GM10248 (cell line): ENCODE results near the gene TSSC4.

Experiments used
- CTCF ChIA-PET: fragments of 300-600 bp; sonication (Branson Sonifier 250); formaldehyde crosslinking; extraction: SDS; loops from one replicate; lab custom pipeline; 2021; ENCODE audit warnings: antibody characterized with exemption; lab: Yijun Ruan, JAX
- POLR2A ChIA-PET: fragments of 350-650 bp; sonication (Branson Sonifier 250); formaldehyde crosslinking; extraction: SDS; loops from one replicate; lab custom pipeline; 2020; ENCODE audit warnings: antibody characterized with exemption; lab: Yijun Ruan, JAX
- DNase-seq: peaks from one replicate; pipeline ENCODE4 v3.0.0; 2012; ENCODE audit errors: extremely low spot score
- CTCF ChIP-seq: IDR thresholded peaks from 2 replicates; pipeline ENCODE4 v1.5.1; 2012; ENCODE audit warnings: mild to moderate bottlenecking, low read depth; ENCODE audit errors: extremely low read depth, missing control alignments, control extremely low read depth

TSSC4 gene

GRCh38 chr11:2436521-2437031 lies 36.0 kb downstream of the TSSC4 start:
- TF ChIP-seq CTCF: no peak
- CTCF ChIA-PET: interaction anchor here (1.5 to 2.5 kb wide), 4 partner anchors 9 to 131 kb away, joined by 6 to 8 read pairs (median 7); no protein-coding TSS in a partner anchor
- DNase-seq: no peak
- POLR2A ChIA-PET: no interaction called here

GRCh38 chr11:2437516-2437915 lies 37.0 kb downstream of the TSSC4 start:
- DNase-seq: no peak
- no peak for TF ChIP-seq CTCF
- ChIA-PET CTCF (interaction anchor here (1.5 to 2.5 kb wide), 4 partner anchors 10 to 132 kb away, joined by 6 to 8 read pairs (median 7); no protein-coding TSS in a partner anchor), POLR2A (no interaction called here)

- DNase-seq: no peak
Observed at GRCh38 chr11:2439820-2440219, 39.3 kb downstream of the TSSC4 start.

GRCh38 chr11:2440646-2441045 lies 40.1 kb downstream of the TSSC4 start:
- no peak for TF ChIP-seq CTCF
- CTCF ChIA-PET: interaction anchor here (1.2 to 2.6 kb wide), 2 partner anchors 91 to 136 kb away, joined by 3 to 11 read pairs; no protein-coding TSS in a partner anchor
- no peak for DNase-seq
- POLR2A ChIA-PET: no interaction called here

More at GRCh38 chr11:2439820-2440219, 39.3 kb downstream of the TSSC4 start:
- TF ChIP-seq CTCF: no peak
- ChIA-PET CTCF (interaction anchor here (1.2 to 2.6 kb wide), 2 partner anchors 92 to 135 kb away, joined by 3 to 11 read pairs; no protein-coding TSS in a partner anchor), POLR2A (no interaction called here)

DNA sequence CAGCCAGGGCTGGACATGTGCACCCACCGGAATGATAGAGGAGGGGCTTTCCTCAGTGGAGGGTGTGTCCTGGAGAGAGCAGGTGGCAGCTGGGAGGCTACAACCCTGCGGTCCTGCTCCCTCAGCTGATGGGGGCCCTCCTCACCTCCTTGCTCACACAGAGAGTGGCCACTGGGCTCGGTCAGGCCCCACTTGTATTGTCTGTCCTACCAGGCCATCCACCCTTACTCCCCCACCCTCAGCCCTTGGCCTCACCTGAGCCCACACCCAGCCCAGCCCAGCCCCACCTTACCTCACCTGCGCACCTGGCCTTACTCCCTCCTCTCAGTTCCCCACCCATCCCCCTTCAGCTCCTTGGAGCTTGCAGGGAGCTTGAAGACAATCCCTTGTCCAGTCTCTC lies 40.6 kb downstream of the TSSC4 start:
- no peak for DNase-seq
- ChIA-PET POLR2A (no interaction called here), CTCF (interaction anchor here (2.6 kb wide), 1 partner anchor 91 kb away, joined by 11 read pairs; no protein-coding TSS in a partner anchor)
- TF ChIP-seq CTCF: no peak

- no peak for TF ChIP-seq CTCF
- CTCF ChIA-PET: interaction anchor here (1.6 to 2.6 kb wide), 2 partner anchors 89 to 90 kb away, joined by 5 to 11 read pairs; no protein-coding TSS in a partner anchor
- POLR2A ChIA-PET: no interaction called here
- DNase-seq: no peak
Observed at GRCh38 chr11:2442589-2442988, 42.0 kb downstream of the TSSC4 start.
